SK-N-SH (cell line): ENCODE measurements around the gene YAF2. TPM values are rescaled to one million over a fixed set of nuclear protein-coding genes. Genes with fewer than 3 reads are reported as not detected.

ENCODE experiments used
- CTCF ChIA-PET: fragments of 300-600, 350-600 bp; formaldehyde crosslinking; extraction: SDS; loops from one replicate; lab custom pipeline; 2021; lab: Yijun Ruan, JAX
- POLR2A ChIA-PET: fragments of 350-600 bp; sonication (Branson Sonifier 250); formaldehyde crosslinking; extraction: SDS; loops from one replicate; lab custom pipeline; 2020; ENCODE audit warnings: antibody characterized with exemption, inconsistent platforms; lab: Yijun Ruan, JAX
- DNase-seq: peaks from one replicate; pipeline ENCODE4 v3.0.0; 2012
- H2AFZ ChIP-seq: fragments of 200-600 bp; sonication (generic); 2 replicates; pipeline ENCODE4 v1.8.1; 2016; ENCODE audit warnings: antibody characterized with exemption, mild to moderate bottlenecking, low read depth
- H3F3A ChIP-seq: fragments of 200-600 bp; sonication (generic); replicated peaks from 2 replicates; pipeline ENCODE3; 2016; ENCODE audit warnings: antibody characterized with exemption, mild to moderate bottlenecking; ENCODE audit not compliant: insufficient read depth
- H3K27ac ChIP-seq, 2 experiments: fragments of 200-500 bp in 1 of 2; fragments of 200-600 bp in 1 of 2; sonication (Bioruptor generic) in 1 of 2; sonication (generic), shearing (Covaris generic) in 1 of 2; 2 replicates each; pipeline versions ENCODE4 v1.5.1 to v1.6.1; 2014 to 2016; ENCODE audit warnings: low read depth in 2 of 2, inconsistent platforms in 1 of 2, low read length in 1 of 2, mild to moderate bottlenecking in 1 of 2, mixed read lengths in 1 of 2
- H3K27me3 ChIP-seq: fragments of 200-600 bp; sonication (generic), shearing (Covaris generic); 2 replicates; pipeline ENCODE4 v1.6.1; 2016; ENCODE audit warnings: mixed run types; ENCODE audit not compliant: insufficient read depth
- H3K36me3 ChIP-seq, 2 experiments: fragments of 200-500 bp in 1 of 2; fragments of 200-600 bp in 1 of 2; sonication (Bioruptor generic) in 1 of 2; sonication (generic) in 1 of 2; replicated peaks in 1 of 2; 2 replicates each; pipeline versions ENCODE3 to v1.5.1; 2014 to 2016; ENCODE audit warnings: low read length in 1 of 2, mild to moderate bottlenecking in 1 of 2; ENCODE audit not compliant: insufficient read depth in 2 of 2, control insufficient read depth in 1 of 2
- H3K4me1 ChIP-seq, 2 experiments: fragments of 200-500 bp in 1 of 2; fragments of 200-600 bp in 1 of 2; sonication (Bioruptor generic) in 1 of 2; sonication (generic), shearing (Covaris generic) in 1 of 2; 2 replicates each; pipeline versions ENCODE4 v1.5.1 to v1.6.1; 2014 to 2016; ENCODE audit warnings: low read depth in 1 of 2, low read length in 1 of 2, mixed run types in 1 of 2; ENCODE audit not compliant: insufficient read depth in 2 of 2, control insufficient read depth in 1 of 2
- H3K4me2 ChIP-seq: fragments of 200-600 bp; sonication (generic), shearing (Covaris generic); 2 replicates; pipeline ENCODE4 v1.6.1; 2017; ENCODE audit warnings: mixed run types
- H3K4me3 ChIP-seq, 2 experiments: fragments of 200-500 bp in 1 of 2; fragments of 200-600 bp in 1 of 2; sonication (Bioruptor generic) in 1 of 2; sonication (generic), shearing (Covaris generic) in 1 of 2; 2 replicates each; pipeline versions ENCODE4 v1.5.1 to v1.8.1; 2014 to 2016; ENCODE audit warnings: low read depth in 2 of 2, inconsistent platforms in 1 of 2, low read length in 1 of 2, mild to moderate bottlenecking in 1 of 2, mixed read lengths in 1 of 2, moderate library complexity in 1 of 2
- H3K79me2 ChIP-seq: fragments of 200-600 bp; sonication (generic); 2 replicates; pipeline ENCODE4 v1.8.1; 2017; ENCODE audit warnings: mild to moderate bottlenecking; ENCODE audit not compliant: insufficient read depth
- H3K9ac ChIP-seq: fragments of 200-600 bp; sonication (generic); 2 replicates; pipeline ENCODE4 v1.6.1; 2017; ENCODE audit warnings: mixed run types
- H3K9me2 ChIP-seq: fragments of 200-600 bp; sonication (generic); 2 replicates; pipeline ENCODE4 v1.6.1; 2017; ENCODE audit warnings: mixed run types
- H3K9me3 ChIP-seq: fragments of 200-600 bp; sonication (generic); 2 replicates; pipeline ENCODE4 v1.6.1; 2017; ENCODE audit warnings: mixed run types, mild to moderate bottlenecking, moderate library complexity
- H4K20me1 ChIP-seq: fragments of 200-600 bp; sonication (generic); 2 replicates; pipeline ENCODE4 v1.6.1; 2017; ENCODE audit warnings: mild to moderate bottlenecking, mixed run types; ENCODE audit not compliant: insufficient read depth
- CHD2 ChIP-seq: fragments of 150-350 bp; IDR thresholded peaks from 2 replicates; pipeline ENCODE4 v1.6.1; 2018; ENCODE audit warnings: low read length; ENCODE audit not compliant: partially characterized antibody
- EP300 ChIP-seq, 2 experiments: IDR thresholded peaks; 2 replicates each; pipeline versions ENCODE4 v1.4.0 to v1.6.1; 2012; ENCODE audit warnings: borderline replicate concordance in 1 of 2, low read depth in 1 of 2, low read length in 1 of 2
- EZH2phosphoT487 ChIP-seq: fragments of 200-600 bp; sonication (generic); IDR thresholded peaks from 2 replicates; pipeline ENCODE4 v1.6.1; 2017; ENCODE audit warnings: low read depth, mixed run types, mild to moderate bottlenecking, antibody characterized with exemption, moderate library complexity, borderline replicate concordance
- FOSL2 ChIP-seq: IDR thresholded peaks from 2 replicates; pipeline ENCODE4 v1.4.0; 2012; ENCODE audit warnings: low read depth, mild to moderate bottlenecking, moderate library complexity, borderline replicate concordance
- FOXM1 ChIP-seq: IDR thresholded peaks from 2 replicates; pipeline ENCODE4 v1.4.0; 2012; ENCODE audit warnings: low read depth, mild to moderate bottlenecking
- GABPA ChIP-seq: IDR thresholded peaks from 2 replicates; pipeline ENCODE4 v1.4.0; 2012; ENCODE audit warnings: low read depth, mild to moderate bottlenecking
- GATA2 ChIP-seq: sonication (generic); formaldehyde crosslinking; IDR thresholded peaks from 2 replicates; pipeline ENCODE4 v1.5.0; 2020; ENCODE audit warnings: mild to moderate bottlenecking, missing genetic modification reagents
- JUND ChIP-seq: IDR thresholded peaks from 2 replicates; pipeline ENCODE4 v1.4.0; 2012
- NRF1 ChIP-seq: IDR thresholded peaks from 2 replicates; pipeline ENCODE4 v1.6.1; 2012; ENCODE audit warnings: low read depth, mild to moderate bottlenecking, low read length
- RAD21 ChIP-seq: IDR thresholded peaks from 2 replicates; pipeline ENCODE4 v1.6.1; 2012; ENCODE audit warnings: mild to moderate bottlenecking, low read length
- RXRA ChIP-seq: IDR thresholded peaks from 2 replicates; pipeline ENCODE4 v1.4.0; 2012; ENCODE audit warnings: low read depth, mild to moderate bottlenecking, borderline replicate concordance
- SMC3 ChIP-seq: IDR thresholded peaks from 2 replicates; pipeline ENCODE4 v1.6.1; 2012; ENCODE audit warnings: low read depth, low read length, improper control_type of control experiment
- TCF12 ChIP-seq: IDR thresholded peaks from 2 replicates; pipeline ENCODE4 v1.4.0; 2012
- TEAD4 ChIP-seq: IDR thresholded peaks from 2 replicates; pipeline ENCODE4 v1.4.0; 2012; ENCODE audit warnings: mild to moderate bottlenecking, borderline replicate concordance; ENCODE audit not compliant: insufficient read depth
- WGBS: methylation state at CpG from one replicate; pipeline ENCODE4 v1.1.6; 2017; ENCODE audit warnings: low lambda C conversion rate; 5-methylcytosine and 5-hydroxymethylcytosine counted together
- polyA plus RNA-seq, 3 experiments: library from polyadenylated mRNA; depleted of rRNA; stranded (reverse); fragments of >200 nt; gene quantifications; 2 replicates each; pipeline ENCODE4 v1.2.3, GENCODE V29; 2012
- TF ChIP-seq, protein P1 (sequence below): IDR thresholded peaks from 2 replicates; pipeline ENCODE4 v1.4.0; 2012; ENCODE audit warnings: low read depth
- TF ChIP-seq, protein P2 (sequence below): fragments of 200-600 bp; sonication (generic); IDR thresholded peaks from 2 replicates; pipeline ENCODE4 v1.6.1; 2017; ENCODE audit warnings: antibody characterized with exemption, mild to moderate bottlenecking, moderate library complexity

Gene YAF2
- polyA plus RNA-seq, 1 of the 3 experiments (the other 2 are of a cell fraction), result 5.3 TPM

GRCh38 chr12:42130672-42131402, 107.2 kb downstream of the YAF2 start:
- peaks cover 19% of the 10 kb centered on the region for H3F3A ChIP-seq
- H3K27ac ChIP-seq, result peak overlapping the region in 1 of 2 experiments; percentile 48; a peak in 2 of 4 replicates
- no peaks in the 10 kb centered on the region for H3K9me3 ChIP-seq
- POLR2A ChIA-PET, result no interaction called here
- H3K9ac ChIP-seq, result peak overlapping the region; percentile 10; the same call in 1 of the 2 replicates
- peaks cover 17% of the 10 kb centered on the region for H4K20me1 ChIP-seq
- WGBS, result 22% methylated on average over 4 of the region's 4 CpGs
- H3K27me3 ChIP-seq, result no peaks in the 10 kb centered on the region
- TF ChIP-seq TCF12, result peak; percentile 41; the same call in 1 of the 2 replicates
- TF ChIP-seq EZH2phosphoT487, result no peak
- TF ChIP-seq GATA2 (CRISPR knock-in tag), result peak; percentile 10; the same call in 1 of the 2 replicates
- TF ChIP-seq RXRA, result no peak
- peak; percentile 68; the same call in 1 of the 2 replicates for TF ChIP-seq FOSL2
- no peak for TF ChIP-seq TEAD4
- TF ChIP-seq EP300 (IDR thresholded peaks at IDR 0.05; ENCODE audit: borderline replicate concordance in 1 of 2, low read depth in 1 of 2, low read length in 1 of 2), result no peak
- TF ChIP-seq JUND, result peak; percentile 55
- H2AFZ ChIP-seq, result no peak overlapping the region
- peaks cover 80% of the 10 kb centered on the region for H3K79me2 ChIP-seq
- peak overlapping the region; percentile 63 for H3K4me2 ChIP-seq
- H3K4me3 ChIP-seq, result peak overlapping the region in 1 of 2 experiments; percentile 44; a peak in 3 of 4 replicates
- peaks cover 0 to 7% of the 10 kb centered on the region in 2 experiments for H3K36me3 ChIP-seq
- H3K9me2 ChIP-seq, result no peaks in the 10 kb centered on the region
- peaks cover 5 to 22% of the 10 kb centered on the region in 2 experiments; a peak in 3 of 4 replicates for H3K4me1 ChIP-seq
- CTCF ChIA-PET, result interaction anchor here (0.8 to 2.5 kb wide), 5 partner anchors 11 to 1151 kb away, joined by 3 to 13 read pairs (median 5); no protein-coding TSS in a partner anchor
- DNase-seq, result no peak

- Histone ChIP-seq H3K9ac (peak overlapping the region; percentile 10; the same call in 1 of the 2 replicates), H3K79me2 (peaks cover 72% of the 10 kb centered on the region), H3K9me2 (no peaks in the 10 kb centered on the region), H3K27ac (no peak overlapping the region), H3K4me3 (no peak overlapping the region; a peak in 1 of 4 replicates), H3F3A (peaks cover 11% of the 10 kb centered on the region), H2AFZ (no peak overlapping the region), H3K9me3 (no peaks in the 10 kb centered on the region), H3K4me1 (peaks cover 8 to 19% of the 10 kb centered on the region in 2 experiments; a peak in 3 of 4 replicates), H3K4me2 (no peak overlapping the region), H3K36me3 (peaks cover 0 to 7% of the 10 kb centered on the region in 2 experiments), H4K20me1 (peaks cover 21% of the 10 kb centered on the region), H3K27me3 (no peaks in the 10 kb centered on the region)
- POLR2A ChIA-PET, result no interaction called here
- CTCF ChIA-PET, result interaction anchor here (1.5 to 5.2 kb wide), 4 partner anchors 11 to 242 kb away, joined by 4 to 27 read pairs (median 8); no protein-coding TSS in a partner anchor
- peak; percentile 86 for TF ChIP-seq SMC3
- no peak for TF ChIP-seq FOXM1
- TF ChIP-seq, protein P1, sequence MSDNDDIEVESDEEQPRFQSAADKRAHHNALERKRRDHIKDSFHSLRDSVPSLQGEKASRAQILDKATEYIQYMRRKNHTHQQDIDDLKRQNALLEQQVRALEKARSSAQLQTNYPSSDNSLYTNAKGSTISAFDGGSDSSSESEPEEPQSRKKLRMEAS, result no peak
- 0 out of 2 replicates have a peak, but pooled peaks have one; percentile 7 for TF ChIP-seq NRF1
- TF ChIP-seq RAD21, result peak; percentile 98
- TF ChIP-seq GATA2 (CRISPR knock-in tag), result peak; percentile 56
- TF ChIP-seq, protein P2, sequence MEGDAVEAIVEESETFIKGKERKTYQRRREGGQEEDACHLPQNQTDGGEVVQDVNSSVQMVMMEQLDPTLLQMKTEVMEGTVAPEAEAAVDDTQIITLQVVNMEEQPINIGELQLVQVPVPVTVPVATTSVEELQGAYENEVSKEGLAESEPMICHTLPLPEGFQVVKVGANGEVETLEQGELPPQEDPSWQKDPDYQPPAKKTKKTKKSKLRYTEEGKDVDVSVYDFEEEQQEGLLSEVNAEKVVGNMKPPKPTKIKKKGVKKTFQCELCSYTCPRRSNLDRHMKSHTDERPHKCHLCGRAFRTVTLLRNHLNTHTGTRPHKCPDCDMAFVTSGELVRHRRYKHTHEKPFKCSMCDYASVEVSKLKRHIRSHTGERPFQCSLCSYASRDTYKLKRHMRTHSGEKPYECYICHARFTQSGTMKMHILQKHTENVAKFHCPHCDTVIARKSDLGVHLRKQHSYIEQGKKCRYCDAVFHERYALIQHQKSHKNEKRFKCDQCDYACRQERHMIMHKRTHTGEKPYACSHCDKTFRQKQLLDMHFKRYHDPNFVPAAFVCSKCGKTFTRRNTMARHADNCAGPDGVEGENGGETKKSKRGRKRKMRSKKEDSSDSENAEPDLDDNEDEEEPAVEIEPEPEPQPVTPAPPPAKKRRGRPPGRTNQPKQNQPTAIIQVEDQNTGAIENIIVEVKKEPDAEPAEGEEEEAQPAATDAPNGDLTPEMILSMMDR, result peak; percentile 96
- no peak for TF ChIP-seq CHD2
- TF ChIP-seq GABPA, result no peak
- 35% methylated on average over 4 of the region's 4 CpGs for WGBS
- peak; percentile 54 for DNase-seq
Measured at GRCh38 chr12:42129595-42130204, 108.3 kb downstream of the YAF2 start.
